Fibroblast of skin of left biceps (primary cell): ENCODE results near the gene SLC25A45.
"Not testable (repeated sequence)": the region's sequence is repeated elsewhere in the genome, so short reads cannot be mapped to it uniquely, and the experiment has no call there.

Experiments
- DNase-seq, 2 experiments: peaks; one replicate each; pipeline ENCODE4 v3.0.0-alpha.2; 2013; ENCODE audit warnings: low read depth in 2 of 2

SLC25A45 gene

DNA sequence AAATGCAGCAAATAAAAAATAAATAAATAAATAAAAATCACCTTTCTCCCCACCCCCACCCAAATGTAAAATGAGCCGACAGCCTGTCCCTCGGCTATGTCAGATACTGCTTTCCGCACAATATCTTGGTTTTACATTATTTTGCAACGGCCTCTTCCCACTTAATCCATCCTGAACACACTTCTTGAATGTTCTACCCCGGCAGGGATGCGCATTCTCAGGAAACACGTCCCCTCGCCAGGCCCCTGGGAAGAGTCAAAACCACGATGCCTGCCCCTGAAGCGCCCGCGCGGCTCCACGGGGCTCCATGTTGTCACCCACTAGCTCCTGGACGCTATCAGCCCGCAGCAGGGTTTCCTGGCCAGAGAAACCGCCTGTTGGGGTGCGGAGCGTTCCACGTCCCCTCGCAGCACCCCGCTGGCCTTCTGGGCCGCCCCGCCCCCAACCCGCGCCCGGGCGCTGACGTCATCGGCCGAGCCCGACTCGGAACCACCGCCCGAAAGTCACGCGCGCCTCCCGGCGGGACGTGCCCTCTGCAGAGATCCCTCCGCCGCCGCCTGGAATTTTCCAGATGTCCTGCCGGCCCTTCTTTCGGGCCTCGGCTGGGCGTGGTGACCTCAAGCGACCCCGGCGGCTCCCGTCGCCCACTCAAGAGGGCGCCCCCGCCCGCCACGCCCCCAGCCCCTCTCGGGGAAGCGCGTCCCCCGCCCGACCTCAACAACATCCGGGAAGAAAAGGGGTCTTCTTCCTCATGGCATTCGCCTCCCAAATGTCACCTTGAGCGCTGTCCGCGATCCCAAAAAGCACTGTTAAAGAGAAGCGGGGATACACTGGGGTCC lies 39.6 kb upstream of the SLC25A45 start:
- peak; percentile 97 for DNase-seq

DNA sequence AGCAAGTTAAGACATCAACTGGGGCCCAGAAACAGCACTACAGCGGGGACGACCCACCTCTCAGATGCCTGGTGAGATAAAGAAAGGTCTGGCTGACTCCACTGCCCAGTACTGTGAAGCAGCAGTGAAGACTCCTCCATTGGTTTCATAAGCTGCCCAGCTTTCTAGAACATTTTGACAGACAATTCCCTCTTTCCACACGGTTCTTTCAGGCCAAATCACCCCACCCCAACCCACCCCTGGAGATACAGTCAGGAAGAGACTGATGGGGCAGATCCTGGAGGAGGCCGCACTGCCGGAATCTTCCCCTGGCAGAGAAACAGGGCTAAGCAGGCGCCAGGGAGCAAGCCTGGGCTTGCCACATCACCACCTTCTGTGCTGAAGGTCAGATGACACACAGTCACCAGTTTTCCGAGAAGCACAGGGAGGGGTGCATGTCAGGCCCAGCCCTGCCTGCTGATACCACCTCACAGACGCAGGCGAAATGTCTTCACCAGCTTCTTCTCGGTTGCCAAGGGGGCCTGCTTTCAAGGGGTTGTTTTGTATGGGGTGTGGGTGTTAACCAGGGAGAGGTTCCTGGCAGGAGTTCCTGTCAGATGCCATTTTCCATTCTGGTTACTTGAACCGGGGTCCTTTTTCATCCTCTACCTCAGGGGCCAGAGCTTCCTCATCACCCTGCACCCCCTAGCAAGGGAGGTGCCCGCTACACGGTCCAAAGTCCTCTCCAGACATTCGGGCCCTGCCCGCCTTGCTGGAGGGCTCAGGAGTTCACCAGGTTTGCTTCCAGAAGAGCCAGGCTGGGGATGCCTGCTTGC lies 38.7 kb upstream of the SLC25A45 start:
- DNase-seq = peak; percentile 91

DNA sequence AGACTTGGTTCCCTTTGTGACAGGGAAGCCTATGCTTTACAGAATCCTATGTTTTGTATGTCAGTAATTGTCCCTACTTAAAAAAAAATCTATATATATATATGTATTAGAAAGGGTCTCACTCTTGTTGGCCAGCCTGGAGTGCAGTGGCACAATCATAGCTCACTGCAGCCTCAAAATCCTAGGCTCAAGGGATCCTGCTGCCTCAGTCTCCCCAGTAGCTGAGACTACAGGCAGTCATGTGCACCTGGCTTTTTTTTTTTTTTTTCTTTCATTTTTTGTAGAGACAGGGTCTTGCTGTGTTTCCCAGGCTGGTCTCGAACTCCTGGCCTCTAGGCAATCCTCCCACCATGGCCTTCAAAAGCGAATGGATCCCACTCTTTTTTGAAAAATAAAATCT lies 38.1 kb upstream of the SLC25A45 start:
- DNase-seq = no peak

DNA sequence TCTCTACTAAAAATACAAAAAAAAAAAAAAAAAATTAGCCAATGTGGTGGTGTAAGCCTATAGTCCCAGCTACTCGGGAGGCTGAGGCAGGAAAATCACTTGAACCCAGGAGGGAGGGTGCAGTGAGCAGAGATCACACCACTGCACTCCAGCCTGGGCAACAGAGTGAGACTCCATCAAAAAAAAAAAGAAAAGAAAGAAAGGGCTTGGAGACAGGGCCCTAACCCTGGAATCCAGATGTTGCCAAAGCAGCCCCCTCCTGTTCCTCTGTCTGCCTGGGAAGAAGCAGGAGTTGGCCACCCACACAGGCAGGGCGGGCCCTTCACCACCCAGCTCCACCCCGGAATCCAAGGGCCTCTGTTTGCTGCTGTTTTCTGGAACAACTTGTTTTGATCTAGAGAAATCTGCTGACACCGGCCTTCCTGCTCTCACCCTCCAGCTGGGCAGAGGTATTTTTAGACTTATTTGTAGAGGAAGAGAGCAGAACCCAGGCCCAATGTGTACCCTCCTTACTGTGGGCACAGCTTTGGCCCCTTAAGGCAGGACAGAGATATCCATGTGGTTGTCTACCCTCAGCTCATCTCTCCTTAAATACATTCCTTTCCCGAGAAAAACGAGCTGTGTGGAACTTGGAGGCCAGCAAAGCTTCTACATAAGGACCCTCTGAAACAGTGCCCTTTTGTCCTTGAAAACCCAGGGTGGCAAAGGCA lies 37.5 kb upstream of the SLC25A45 start:
- DNase-seq = peak; percentile 62

DNA sequence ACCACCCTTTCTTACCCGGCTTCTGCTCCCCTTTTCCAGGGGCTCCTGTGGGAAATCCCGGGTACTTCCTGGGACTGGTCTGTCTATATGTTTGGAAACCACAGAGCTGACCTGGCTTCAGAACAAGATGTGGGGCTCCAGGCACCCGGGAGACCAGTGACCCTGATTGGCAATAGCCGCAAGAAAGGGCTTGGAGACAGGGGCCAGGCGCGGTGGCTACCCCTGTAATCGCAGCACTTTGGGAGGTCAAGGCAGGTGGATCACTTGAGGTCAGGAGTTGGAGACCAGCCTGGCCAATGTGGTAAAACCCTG lies 37.0 kb upstream of the SLC25A45 start:
- DNase-seq = no peak

DNA sequence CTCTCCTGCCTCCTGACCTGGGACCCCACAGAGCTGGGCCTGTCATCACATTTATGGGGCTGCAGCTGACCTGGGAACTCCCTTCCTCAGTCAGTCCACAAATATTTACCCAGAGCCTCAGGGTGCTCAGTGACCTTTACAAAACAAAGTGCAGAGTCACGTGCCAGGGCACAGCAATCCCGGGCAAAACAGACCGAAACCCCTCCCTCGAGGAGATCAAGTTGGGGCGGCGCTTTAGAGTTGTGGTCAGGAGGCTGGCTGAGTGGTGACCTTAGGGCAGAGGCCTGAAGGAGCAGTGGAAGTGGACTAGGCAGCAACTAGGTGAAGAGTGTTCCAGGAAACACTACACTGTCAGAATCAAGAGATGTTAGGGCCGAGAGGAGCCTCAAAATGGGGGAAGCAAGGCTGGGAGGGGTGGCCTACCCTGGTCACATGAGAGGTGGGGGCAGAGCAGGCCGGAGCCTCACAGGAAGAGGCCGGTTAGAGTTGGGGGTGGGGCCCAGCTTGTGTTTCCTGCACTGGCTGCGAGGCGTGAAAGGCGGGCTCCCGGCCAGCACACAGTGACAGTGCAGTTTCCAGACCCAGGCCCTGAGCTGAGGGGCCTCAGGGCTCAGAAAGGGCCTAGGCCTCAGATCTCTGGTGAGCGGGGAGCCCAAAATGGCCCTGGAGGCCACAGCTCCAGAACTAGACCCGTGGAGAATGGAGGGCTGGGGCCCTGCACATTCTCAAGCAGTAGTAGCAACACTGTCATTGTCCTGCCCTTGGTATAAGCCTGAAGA lies 36.4 kb upstream of the SLC25A45 start:
- peak; percentile 75 to 79 for DNase-seq

DNA sequence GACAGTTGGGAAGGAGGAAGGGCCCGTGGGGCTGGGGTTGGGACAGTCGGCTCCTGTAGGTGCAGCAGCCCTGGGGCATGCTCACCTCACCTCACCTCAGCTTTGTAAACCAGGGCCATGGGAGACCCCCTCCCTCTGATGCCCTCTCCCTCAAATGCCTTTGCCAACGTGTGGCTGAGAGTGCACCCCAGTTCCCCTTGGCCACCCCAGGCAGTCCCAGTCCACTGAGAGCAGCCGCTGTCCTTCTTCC lies 35.9 kb upstream of the SLC25A45 start:
- DNase-seq = no peak

DNA sequence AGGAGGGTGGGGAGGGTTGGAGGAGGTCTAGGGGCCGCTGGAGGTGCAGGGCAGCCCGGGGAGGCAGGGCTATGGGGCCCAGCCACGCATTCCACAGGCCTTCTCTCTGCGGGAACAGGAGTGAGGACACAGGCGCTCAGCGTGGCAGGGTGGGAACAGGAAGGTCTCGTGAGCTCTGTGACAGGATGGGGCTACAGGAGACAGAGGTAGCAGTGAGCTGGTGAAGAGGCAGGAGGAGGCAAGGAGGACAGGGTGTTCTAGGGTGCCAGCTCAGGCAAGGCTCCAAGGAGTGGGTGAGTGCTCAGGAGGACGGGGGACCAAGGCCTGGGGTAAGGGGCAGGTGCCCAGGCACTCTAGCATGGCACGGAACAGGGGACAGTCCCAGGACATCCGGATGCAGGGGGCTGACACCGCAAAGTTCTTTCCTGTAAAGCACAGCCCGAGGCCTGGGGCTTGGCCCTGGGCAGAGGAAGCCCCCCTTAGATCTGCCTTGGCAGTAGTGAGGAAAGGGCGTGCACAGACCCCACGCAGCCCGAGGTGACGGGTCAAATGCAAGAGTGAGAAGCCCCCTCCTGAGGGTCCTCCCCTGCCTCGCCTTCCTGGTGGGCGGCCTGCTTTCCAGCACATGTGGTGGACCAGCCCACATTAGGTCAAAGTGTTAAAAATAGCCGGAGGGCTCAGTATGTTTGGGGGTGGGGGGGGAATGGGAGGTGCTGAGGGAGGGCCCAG lies 35.4 kb upstream of the SLC25A45 start:
- no peak for DNase-seq

DNA sequence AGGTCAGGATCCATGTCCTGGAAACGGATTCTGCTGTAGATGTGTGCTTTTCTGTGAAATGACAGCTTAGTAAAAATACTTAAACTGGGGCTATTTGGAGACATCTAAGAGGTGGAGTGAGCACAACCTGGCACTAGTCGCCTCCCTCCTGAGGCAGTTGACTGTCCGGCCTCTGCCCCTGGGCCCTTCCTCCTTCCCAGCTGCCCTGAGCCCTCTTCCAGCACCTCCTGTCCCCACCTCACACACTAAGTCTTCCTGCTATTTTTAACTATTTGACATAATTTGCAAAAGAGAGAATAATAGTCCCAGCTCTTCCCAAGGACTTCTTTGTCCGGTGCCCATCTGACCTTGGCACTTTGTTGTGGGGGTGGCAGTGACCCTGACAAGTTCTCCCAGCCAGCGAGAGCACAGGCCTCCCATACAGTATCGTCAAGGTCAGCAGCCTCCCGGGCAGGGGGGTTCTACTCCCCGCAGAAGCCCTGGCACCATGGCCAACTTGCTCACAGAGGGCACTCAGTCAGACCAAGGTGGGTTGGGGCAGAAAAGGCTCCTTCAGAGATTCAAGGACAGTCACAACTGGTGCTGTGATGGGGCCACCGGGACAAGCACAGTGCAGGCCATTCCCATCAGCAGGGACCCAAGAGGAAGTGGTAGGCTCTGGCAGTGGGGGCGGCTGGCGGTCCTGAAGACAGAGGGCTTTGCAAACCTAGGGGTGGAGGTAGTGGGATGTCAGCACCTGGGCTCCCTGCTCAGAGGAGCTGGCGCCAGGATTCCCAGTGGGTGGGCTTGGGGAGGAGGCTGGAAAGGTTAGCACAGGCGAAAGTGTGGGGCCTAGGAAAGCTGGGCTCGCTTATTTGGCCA lies 34.6 kb upstream of the SLC25A45 start:
- no peak for DNase-seq

DNA sequence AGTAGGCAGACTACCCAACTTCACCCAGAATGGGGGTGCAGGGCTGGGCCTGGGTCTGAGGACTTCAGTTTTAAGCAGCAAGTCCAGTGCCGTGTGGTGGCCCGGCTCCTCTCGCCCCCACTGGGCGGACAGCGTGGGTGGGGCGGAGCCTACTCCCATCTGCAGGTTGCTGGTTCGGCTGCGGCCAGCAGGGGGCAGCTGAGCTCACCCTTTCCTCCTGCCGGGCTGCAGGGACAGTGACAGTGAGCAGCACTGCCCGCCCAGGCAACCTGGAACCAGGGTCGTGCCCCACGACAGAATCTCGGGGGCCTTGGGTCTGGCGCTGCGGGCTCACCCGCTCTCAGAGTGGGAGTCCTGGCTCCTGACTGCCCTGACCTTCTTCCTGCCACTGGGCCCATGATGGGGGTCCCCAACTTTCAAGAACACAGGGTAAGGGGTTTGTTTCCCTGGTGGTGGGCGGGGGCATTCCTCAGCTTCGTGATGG lies 33.9 kb upstream of the SLC25A45 start:
- no peak for DNase-seq

DNA sequence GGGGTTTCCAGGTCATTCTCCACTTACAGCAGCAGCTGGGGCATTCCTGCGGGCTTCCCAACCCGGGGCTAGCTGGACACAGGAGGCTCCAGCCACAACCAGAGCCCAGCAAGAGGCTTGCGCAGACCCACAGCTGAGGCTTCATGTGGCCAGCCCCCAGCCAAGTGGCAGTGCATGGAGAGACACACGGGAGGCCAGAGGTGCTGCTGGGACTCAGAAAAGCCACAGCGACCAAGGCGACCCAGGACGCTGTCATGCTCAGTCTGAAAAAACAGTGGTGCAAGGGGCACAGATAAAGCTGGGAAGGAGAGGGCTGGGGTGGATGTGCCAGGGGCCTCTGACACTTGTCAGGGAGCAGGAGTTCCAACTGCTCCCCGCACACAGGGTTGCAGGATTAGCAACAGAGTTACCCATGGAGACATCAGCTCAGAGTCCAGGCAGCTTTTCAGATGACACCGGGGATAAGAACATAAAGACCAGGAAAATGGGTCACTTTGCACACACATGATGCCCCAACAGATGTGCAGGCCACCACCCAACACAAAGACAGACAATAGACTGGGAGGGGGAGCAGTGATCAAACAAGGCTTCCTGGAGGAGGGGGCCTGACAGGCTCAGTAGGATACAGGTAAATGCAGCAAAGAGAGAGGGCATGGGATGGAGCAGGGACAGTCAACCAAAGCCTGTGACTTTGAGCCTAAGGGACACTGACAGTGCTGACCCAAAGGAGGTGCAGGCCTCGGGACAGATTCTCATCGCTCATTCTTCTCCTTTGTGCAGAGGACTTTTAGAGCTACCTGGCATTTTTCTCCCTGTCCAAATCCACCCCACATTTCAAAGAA lies 33.3 kb upstream of the SLC25A45 start:
- DNase-seq = no peak

DNA sequence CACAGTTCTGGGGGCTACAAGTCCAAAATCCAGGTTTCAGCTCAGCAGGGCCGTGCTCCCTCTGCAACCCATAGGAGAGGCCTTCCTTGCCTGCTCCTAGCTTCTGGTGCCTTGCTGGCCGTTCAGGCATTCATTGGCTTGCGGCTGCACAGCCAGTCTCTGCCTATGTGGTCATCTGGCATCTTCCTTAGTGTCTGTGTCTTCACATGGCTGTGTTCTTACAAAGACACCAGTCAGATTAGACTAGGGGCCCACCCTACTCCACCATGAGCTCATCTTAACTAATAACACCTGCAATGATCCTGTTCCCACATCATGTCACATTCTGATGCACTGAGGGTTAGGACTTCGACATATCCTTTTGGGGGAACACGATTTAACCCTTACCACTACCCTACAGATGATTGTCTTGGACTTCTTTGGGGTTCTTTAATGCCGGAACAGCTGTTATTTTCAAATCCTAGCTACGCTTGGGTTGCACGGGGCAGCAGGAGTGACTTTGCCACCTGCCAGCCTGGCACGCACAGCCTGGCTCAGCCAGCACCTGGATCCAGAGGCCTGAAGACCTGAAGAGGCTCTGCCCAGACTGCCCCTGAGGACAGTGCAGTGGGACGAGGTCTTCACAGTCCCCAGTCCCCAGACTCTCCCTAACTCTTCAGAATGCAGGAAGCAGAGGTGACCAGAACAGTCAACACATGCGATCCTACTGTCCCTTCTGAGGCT lies 32.5 kb upstream of the SLC25A45 start:
- DNase-seq = no peak

DNA sequence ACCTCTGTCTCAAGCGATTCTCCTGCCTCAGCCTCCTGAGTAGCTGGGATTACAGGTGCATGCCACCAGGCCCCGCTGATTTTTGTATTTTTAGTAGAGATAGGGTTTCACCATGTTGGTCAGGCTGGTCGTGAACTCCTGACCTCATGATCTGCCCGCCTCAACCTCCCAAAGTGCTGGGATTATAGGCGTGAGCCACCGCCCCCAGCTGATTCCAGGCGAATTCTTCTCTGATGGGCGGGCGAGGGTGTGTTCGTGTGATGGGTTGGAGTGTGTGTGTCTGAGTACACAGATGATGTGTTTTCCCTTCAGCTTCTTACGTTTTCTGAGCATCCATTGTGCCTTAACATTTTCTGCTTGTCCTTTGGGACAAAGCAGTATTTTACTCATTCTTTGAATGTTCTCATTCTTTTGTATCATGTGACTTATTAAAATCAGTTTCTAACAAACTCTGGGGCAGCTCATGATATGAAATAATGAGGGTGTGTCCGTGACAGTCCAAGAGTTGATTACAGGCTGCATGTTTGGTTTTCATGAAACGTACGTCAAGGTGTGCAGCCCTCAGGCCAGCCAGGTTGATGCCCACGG lies 30.7 kb upstream of the SLC25A45 start:
- DNase-seq = not testable (repeated sequence)

DNA sequence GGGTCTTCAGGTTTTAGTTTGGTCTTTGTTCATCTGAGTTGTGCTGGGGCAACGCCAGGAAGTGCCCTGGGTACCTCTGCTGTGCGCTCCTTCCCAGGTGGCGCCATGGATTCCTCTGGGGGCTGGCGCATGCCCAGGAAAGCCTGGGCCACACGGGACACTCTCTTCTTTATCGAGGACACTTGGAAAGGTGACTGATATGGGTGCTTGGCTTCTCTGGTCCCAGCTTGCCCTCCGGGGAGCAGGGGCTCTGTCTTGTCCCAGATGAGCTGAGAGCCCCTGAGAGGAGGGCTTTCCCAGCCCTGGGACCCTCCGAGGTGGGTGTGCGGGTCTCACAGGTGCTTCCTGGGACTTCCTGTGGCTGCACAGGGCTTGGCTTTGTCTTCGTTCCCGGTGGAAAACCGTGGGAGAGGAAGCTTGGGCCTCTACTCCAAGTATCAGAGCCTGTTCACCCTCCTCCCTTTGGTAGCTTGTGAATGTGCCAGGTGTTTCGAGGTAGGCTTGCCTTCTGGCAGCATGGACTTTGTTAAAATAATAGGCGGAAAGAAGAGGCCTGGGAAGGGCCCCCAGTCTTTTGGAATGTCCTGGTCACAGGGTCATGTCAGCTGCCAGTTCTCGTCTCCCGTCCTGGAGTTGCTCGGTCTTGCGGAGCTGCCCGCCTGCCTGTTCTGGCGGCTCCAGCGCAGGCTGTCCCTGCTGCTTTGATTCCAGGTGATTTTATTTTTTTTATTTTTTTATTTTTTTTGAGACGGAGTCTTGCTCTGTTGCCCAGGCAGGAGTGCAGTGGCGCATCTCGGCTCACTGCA lies 30.0 kb upstream of the SLC25A45 start:
- no peak for DNase-seq

DNA sequence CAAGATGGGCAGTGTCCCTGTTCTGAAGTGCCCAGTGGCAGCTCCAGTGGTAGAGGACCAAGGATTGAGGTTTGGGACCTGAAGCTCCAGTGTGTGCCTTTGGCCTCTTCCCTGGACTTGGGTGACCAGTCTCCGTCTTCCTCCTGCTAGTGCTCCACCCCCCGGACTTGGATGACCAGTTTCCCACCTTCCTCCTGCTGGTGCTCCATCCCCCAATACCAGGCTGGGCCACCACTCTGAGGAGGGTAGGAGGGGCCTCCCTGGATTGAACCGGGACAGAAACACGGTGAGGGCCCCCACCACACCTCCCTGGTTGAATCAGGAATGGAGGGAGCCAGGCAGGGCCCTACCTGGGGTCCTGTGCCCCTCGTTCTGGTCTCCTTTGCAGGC lies 29.2 kb upstream of the SLC25A45 start:
- no peak for DNase-seq

DNA sequence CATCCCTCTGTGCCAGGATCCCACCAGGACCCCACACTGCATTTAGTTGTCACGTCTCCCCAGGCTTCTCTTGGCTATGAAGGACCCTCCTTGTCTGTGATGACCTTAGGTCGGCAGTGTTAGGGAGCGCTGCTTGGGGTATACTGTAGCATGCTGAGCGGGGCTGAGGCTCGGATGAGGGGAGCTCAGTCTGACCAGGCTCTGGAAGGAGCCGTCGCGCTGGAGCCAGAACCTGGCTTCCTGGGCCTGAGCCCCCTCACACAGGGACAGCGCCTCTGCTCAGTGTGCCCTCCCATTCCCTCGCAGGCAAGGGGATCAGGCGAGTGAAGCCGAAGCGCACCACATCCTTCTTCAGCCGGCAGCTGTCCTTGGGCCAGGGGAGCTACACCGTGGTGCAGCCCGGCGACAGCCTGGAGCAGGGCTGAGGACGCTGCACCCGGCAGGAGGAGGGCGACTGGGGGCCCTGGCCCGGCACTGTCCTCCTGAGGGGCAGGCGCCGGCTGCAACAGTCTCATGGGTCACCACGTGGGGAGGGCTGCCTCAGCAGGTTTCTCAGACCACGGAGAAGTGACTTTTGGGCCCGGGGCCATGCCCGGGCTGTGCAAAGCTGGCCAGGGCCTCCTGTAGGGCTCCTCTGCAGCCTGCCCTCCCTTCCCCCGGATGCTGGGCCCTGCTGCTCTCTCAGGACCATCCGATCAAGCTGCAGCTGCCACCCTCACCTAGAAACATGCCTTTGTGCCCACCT lies 28.7 kb upstream of the SLC25A45 start:
- no peak for DNase-seq
